ENCODE measurements around the gene KCNG2. TPM values are rescaled to one million over a fixed set of nuclear protein-coding genes. Genes with fewer than 3 reads are reported as not detected.

The KCNG2 gene
- polyA plus RNA-seq, 1 donor from 2014 or later, result not detected

GRCh38 chr18:79871026-79871390 lies 73.3 kb downstream of the KCNG2 start:
- Histone ChIP-seq H3K9me2 (ENCODE audit: insufficient read depth, low read length) (no peaks in the 10 kb centered on the region), H3K9me3 (ENCODE audit: low read length) (no peaks in the 10 kb centered on the region), H3K4me2 (ENCODE audit: low read length) (no peak overlapping the region), H3K27me3 (ENCODE audit: insufficient read depth, low read depth, low read length) (no peaks in the 10 kb centered on the region), H3K9ac (ENCODE audit: low read length) (no peak overlapping the region), H2AFZ (ENCODE audit: low read depth, low read length) (no peak overlapping the region), H3K27ac (ENCODE audit: low read length) (no peak overlapping the region), H3F3A (ENCODE audit: insufficient read depth, low read length, poor library complexity, severe bottlenecking) (no peaks in the 10 kb centered on the region), H3K79me2 (replicated peaks; ENCODE audit: insufficient read depth, low read length) (no peaks in the 10 kb centered on the region), H3K4me3 (ENCODE audit: low read length) (no peak overlapping the region), H3K36me3 (ENCODE audit: insufficient read depth, low read length) (no peaks in the 10 kb centered on the region), H4K20me1 (ENCODE audit: insufficient read depth) (no peaks in the 10 kb centered on the region)
- TF ChIP-seq CTCF (IDR thresholded peaks at IDR 0.05; ENCODE audit: poor library complexity, severe bottlenecking) (no peak), EZH2 (IDR thresholded peaks at IDR 0.05; ENCODE audit: borderline replicate concordance, insufficient read depth, low read length, poor library complexity, severe bottlenecking) (no peak), SMC3 (conservative IDR thresholded peaks at IDR 0.05; ENCODE audit: poor library complexity) (no peak), EP300 (conservative IDR thresholded peaks at IDR 0.05; ENCODE audit: poor library complexity, severe bottlenecking) (no peak), POLR2AphosphoS5 (IDR thresholded peaks at IDR 0.05) (no peak), MXI1 (conservative IDR thresholded peaks at IDR 0.05; ENCODE audit: poor library complexity, severe bottlenecking) (no peak), REST (IDR thresholded peaks at IDR 0.05; ENCODE audit: borderline replicate concordance) (no peak)

GRCh38 chr18:79871481-79872091 lies 73.8 kb downstream of the KCNG2 start:
- H3K9me2 ChIP-seq (ENCODE audit: insufficient read depth, low read length), result no peaks in the 10 kb centered on the region
- no peaks in the 10 kb centered on the region for H3F3A ChIP-seq (ENCODE audit: insufficient read depth, low read length, poor library complexity, severe bottlenecking)
- H3K27ac ChIP-seq (ENCODE audit: low read length), result no peak overlapping the region
- H3K9me3 ChIP-seq (ENCODE audit: low read length), result no peaks in the 10 kb centered on the region
- no peak overlapping the region for H2AFZ ChIP-seq (ENCODE audit: low read depth, low read length)
- H4K20me1 ChIP-seq (ENCODE audit: insufficient read depth), result no peaks in the 10 kb centered on the region
- H3K27me3 ChIP-seq (ENCODE audit: insufficient read depth, low read depth, low read length), result no peaks in the 10 kb centered on the region
- TF ChIP-seq EP300 (conservative IDR thresholded peaks at IDR 0.05; ENCODE audit: poor library complexity, severe bottlenecking) (no peak), REST (IDR thresholded peaks at IDR 0.05; ENCODE audit: borderline replicate concordance) (no peak), POLR2AphosphoS5 (IDR thresholded peaks at IDR 0.05) (no peak), TAF1 (IDR thresholded peaks at IDR 0.05; ENCODE audit: low read depth) (no peak), SMC3 (conservative IDR thresholded peaks at IDR 0.05; ENCODE audit: poor library complexity) (no peak), CTCF (IDR thresholded peaks at IDR 0.05; ENCODE audit: poor library complexity, severe bottlenecking) (no peak), EZH2 (IDR thresholded peaks at IDR 0.05; ENCODE audit: borderline replicate concordance, insufficient read depth, low read length, poor library complexity, severe bottlenecking) (no peak), MXI1 (conservative IDR thresholded peaks at IDR 0.05; ENCODE audit: poor library complexity, severe bottlenecking) (no peak), RAD21 (conservative IDR thresholded peaks at IDR 0.05) (no peak)
- H3K36me3 ChIP-seq (ENCODE audit: insufficient read depth, low read length), result no peaks in the 10 kb centered on the region
- H3K4me2 ChIP-seq (ENCODE audit: low read length), result no peak overlapping the region
- H3K9ac ChIP-seq (ENCODE audit: low read length), result no peak overlapping the region
- no peak overlapping the region for H3K4me3 ChIP-seq (ENCODE audit: low read length)
- no peaks in the 10 kb centered on the region for H3K79me2 ChIP-seq (replicated peaks; ENCODE audit: insufficient read depth, low read length)
